ENCODE results near the gene TADA1.

DNA sequence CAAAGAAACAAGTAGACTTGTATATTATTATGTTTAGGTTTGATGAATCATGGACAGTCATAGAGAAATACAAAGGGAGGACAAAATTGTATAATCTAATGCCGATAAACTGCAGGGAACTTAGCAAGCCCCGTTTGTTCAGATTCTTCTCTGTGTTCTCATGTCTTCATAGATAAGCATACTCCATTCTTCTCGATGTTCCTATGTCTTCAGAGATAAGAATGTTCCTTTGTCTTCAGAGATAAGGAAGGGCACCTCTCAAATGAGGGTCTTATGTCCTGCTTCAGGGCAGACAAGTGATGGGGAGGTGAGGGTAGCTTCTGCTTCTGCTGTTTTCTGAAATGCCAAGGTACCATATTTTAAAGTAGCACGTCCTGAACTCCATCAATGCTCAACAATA is 19.7 kb upstream of the TADA1 start:
- TF ChIP-seq EZH2 (IDR thresholded peaks at IDR 0.05; ENCODE audit: low read length, unreplicated experiment), result no peak
- TF ChIP-seq, protein P1, sequence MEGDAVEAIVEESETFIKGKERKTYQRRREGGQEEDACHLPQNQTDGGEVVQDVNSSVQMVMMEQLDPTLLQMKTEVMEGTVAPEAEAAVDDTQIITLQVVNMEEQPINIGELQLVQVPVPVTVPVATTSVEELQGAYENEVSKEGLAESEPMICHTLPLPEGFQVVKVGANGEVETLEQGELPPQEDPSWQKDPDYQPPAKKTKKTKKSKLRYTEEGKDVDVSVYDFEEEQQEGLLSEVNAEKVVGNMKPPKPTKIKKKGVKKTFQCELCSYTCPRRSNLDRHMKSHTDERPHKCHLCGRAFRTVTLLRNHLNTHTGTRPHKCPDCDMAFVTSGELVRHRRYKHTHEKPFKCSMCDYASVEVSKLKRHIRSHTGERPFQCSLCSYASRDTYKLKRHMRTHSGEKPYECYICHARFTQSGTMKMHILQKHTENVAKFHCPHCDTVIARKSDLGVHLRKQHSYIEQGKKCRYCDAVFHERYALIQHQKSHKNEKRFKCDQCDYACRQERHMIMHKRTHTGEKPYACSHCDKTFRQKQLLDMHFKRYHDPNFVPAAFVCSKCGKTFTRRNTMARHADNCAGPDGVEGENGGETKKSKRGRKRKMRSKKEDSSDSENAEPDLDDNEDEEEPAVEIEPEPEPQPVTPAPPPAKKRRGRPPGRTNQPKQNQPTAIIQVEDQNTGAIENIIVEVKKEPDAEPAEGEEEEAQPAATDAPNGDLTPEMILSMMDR (conservative IDR thresholded peaks at IDR 0.05; ENCODE audit: low read depth, low read length), result no peak
- no peak for TF ChIP-seq EZH2phosphoT487 (IDR thresholded peaks at IDR 0.05; ENCODE audit: borderline replicate concordance, low read length)
